Measurements from ENCODE around the gene SLC2A10.
A peak's percentile ranks its signal among the peaks of the same experiment; 100 is the strongest.

Gene SLC2A10

DNA sequence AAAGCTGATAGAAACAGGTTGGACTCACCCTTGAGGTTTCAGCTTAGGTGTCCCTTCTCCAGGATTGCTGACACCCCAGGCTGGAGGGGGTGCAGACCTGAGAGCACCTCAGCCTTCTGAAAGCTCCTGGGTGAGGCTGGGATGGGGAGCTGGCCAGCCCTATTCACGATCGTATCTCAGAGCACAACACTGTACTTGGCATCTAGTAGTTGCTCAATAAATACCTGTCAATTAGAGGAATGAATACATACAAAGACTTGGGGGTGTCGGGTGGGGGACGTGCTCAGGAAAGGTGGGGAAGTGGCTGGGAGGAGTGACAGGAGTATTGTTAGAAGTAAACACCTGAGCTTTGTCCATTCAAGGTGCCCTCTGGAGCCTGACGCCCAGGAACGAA is 61.7 kb downstream of the SLC2A10 start:
- Histone ChIP-seq H3K79me2 (ENCODE audit: control insufficient read depth, insufficient read depth, low read length, unreplicated experiment) (no peaks in the 10 kb centered on the region), H3K36me3 (ENCODE audit: insufficient read depth, low read length) (no peaks in the 10 kb centered on the region), H3K4me3 (ENCODE audit: low read depth, low read length) (no peak overlapping the region), H3K4me1 (ENCODE audit: control insufficient read depth, insufficient read depth, low read length, unreplicated experiment) (no peaks in the 10 kb centered on the region), H3K27ac (ENCODE audit: low read depth, low read length) (no peak overlapping the region), H3K27me3 (ENCODE audit: insufficient read depth, low read length) (peaks cover 16% of the 10 kb centered on the region), H2AFZ (ENCODE audit: low read length, unreplicated experiment) (no peak overlapping the region)

DNA sequence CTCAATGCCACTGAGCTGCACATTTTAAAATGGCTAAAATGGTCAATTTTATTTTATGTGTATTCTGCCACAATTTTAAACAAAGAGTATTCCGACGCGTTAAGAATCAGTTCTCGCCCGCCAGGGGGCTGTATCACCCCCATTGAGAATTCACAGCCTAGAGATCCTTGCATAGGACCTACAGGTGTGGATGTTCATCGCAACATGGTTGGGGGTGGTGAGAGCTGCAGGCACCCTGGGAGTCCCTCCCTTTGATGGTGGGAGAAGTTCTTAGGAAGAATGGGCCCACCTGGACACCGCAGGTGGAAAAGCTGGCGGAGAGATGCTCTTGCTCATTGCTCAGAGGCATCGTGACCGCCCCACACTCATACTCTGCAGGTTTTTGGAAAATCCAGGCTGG is 63.5 kb downstream of the SLC2A10 start:
- Histone ChIP-seq H3K27me3 (ENCODE audit: insufficient read depth, low read length) (peaks cover 16% of the 10 kb centered on the region), H2AFZ (ENCODE audit: low read length, unreplicated experiment) (no peak overlapping the region), H3K27ac (ENCODE audit: low read depth, low read length) (no peak overlapping the region), H3K79me2 (ENCODE audit: control insufficient read depth, insufficient read depth, low read length, unreplicated experiment) (no peaks in the 10 kb centered on the region), H3K36me3 (ENCODE audit: insufficient read depth, low read length) (no peaks in the 10 kb centered on the region), H3K4me3 (ENCODE audit: low read depth, low read length) (no peak overlapping the region), H3K4me1 (ENCODE audit: control insufficient read depth, insufficient read depth, low read length, unreplicated experiment) (no peaks in the 10 kb centered on the region)

DNA sequence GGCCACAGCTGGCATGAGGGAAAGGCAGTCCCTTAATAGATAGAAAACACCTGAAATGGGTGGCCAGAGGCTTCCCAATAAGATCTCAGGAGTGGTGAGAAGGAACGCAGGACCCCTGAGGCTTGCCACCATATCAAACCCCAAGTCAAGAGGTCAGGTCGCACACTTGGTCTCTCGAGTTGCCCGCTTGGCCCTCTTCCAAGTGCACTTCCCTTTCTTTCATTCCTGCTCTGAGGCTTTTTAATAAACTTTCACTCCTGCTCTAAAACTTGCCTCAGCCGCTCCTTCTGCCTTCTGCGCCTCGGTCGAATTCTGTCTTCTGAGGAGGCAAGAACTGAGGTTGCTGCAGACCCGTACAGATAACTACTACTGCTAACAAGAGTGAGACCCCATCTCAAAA is 64.2 kb downstream of the SLC2A10 start:
- no peaks in the 10 kb centered on the region for H3K4me1 ChIP-seq (ENCODE audit: control insufficient read depth, insufficient read depth, low read length, unreplicated experiment)
- H3K79me2 ChIP-seq (ENCODE audit: control insufficient read depth, insufficient read depth, low read length, unreplicated experiment) = no peaks in the 10 kb centered on the region
- no peak overlapping the region for H2AFZ ChIP-seq (ENCODE audit: low read length, unreplicated experiment)
- peaks cover 16% of the 10 kb centered on the region for H3K27me3 ChIP-seq (ENCODE audit: insufficient read depth, low read length)
- H3K4me3 ChIP-seq (ENCODE audit: low read depth, low read length) = no peak overlapping the region
- H3K27ac ChIP-seq (ENCODE audit: low read depth, low read length) = no peak overlapping the region
- H3K36me3 ChIP-seq (ENCODE audit: insufficient read depth, low read length) = no peaks in the 10 kb centered on the region

DNA sequence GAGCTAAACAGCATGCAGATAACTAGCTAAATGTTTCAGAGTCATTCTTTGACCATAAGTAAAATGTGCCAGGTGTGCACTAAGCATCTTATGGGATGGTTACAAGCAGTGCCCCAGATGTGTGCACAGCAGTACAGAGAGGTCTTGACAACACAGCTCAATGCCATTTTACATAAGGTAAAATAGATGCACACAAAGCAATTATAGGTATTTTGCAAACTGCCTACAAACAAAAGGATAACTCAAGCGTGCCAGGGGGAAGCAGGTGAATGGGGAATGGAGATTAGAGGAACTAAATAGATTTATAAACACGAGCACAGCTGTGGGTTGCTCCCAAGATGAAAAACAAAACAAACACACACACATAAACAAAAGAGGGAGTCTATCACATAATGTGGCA is 64.8 kb downstream of the SLC2A10 start:
- peaks cover 16% of the 10 kb centered on the region for H3K27me3 ChIP-seq (ENCODE audit: insufficient read depth, low read length)
- no peaks in the 10 kb centered on the region for H3K36me3 ChIP-seq (ENCODE audit: insufficient read depth, low read length)
- H3K27ac ChIP-seq (ENCODE audit: low read depth, low read length) = no peak overlapping the region
- H3K4me1 ChIP-seq (ENCODE audit: control insufficient read depth, insufficient read depth, low read length, unreplicated experiment) = no peaks in the 10 kb centered on the region
- H3K4me3 ChIP-seq (ENCODE audit: low read depth, low read length) = no peak overlapping the region
- no peaks in the 10 kb centered on the region for H3K79me2 ChIP-seq (ENCODE audit: control insufficient read depth, insufficient read depth, low read length, unreplicated experiment)
- no peak overlapping the region for H2AFZ ChIP-seq (ENCODE audit: low read length, unreplicated experiment)

DNA sequence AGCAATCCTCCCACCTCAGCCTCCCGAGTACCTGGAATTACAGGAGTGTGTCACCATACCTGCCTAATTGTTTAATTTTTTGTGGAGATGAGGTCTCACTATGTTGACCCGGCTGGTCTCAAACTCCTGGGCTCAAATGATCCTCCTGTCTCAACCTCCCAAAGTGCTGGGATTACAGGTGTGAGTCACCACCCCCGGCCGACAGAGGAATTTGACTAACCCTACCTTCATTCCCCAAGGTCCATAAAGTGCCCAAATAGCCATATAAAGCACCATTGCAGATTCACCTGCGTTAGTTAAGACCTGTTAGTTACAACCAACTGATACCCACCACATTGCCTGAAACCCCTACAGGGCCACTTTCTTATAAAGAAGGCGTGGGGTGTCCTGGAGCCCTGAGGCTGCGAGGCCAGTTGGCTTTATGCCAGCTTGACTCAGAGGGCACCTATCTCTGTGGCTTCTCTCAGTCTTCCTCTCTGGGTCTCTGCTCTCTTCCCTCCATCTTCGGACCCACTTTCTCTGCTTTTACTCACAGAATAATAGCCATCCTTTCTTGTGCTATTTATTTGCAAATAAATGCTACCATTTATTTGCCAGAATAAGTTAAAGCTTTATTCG is 65.6 kb downstream of the SLC2A10 start:
- no peak overlapping the region for H2AFZ ChIP-seq (ENCODE audit: low read length, unreplicated experiment)

DNA sequence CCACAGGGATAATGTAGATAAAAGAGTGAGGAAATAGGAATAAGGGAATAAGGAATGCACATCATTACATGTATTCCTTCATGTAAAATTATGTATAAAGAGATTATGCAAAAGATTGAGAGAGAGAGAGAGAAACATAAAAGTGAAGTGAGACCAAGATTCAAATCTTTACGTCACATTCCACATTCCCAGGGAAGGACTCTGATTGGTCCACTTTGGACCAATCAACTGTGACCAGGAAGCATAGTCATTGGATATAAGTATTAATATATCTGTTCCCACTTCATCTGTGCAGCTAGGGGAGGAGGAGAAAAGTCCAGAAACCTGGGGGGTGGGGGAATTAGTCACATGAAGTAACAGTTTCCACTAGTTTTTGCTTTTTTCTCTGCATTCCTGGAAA is 66.4 kb downstream of the SLC2A10 start:
- Histone ChIP-seq H2AFZ (ENCODE audit: low read length, unreplicated experiment) (no peak overlapping the region), H3K27ac (ENCODE audit: low read depth, low read length) (no peak overlapping the region), H3K27me3 (ENCODE audit: insufficient read depth, low read length) (peaks cover 16% of the 10 kb centered on the region), H3K4me3 (ENCODE audit: low read depth, low read length) (no peak overlapping the region), H3K4me1 (ENCODE audit: control insufficient read depth, insufficient read depth, low read length, unreplicated experiment) (no peaks in the 10 kb centered on the region), H3K36me3 (ENCODE audit: insufficient read depth, low read length) (no peaks in the 10 kb centered on the region), H3K79me2 (ENCODE audit: control insufficient read depth, insufficient read depth, low read length, unreplicated experiment) (no peaks in the 10 kb centered on the region)

More for the DNA sequence above, 65.6 kb downstream of the SLC2A10 start:
- Histone ChIP-seq H3K4me3 (ENCODE audit: low read depth, low read length) (no peak overlapping the region), H3K4me1 (ENCODE audit: control insufficient read depth, insufficient read depth, low read length, unreplicated experiment) (no peaks in the 10 kb centered on the region), H3K27me3 (ENCODE audit: insufficient read depth, low read length) (peaks cover 16% of the 10 kb centered on the region), H3K79me2 (ENCODE audit: control insufficient read depth, insufficient read depth, low read length, unreplicated experiment) (no peaks in the 10 kb centered on the region), H3K27ac (ENCODE audit: low read depth, low read length) (no peak overlapping the region), H3K36me3 (ENCODE audit: insufficient read depth, low read length) (no peaks in the 10 kb centered on the region)

DNA sequence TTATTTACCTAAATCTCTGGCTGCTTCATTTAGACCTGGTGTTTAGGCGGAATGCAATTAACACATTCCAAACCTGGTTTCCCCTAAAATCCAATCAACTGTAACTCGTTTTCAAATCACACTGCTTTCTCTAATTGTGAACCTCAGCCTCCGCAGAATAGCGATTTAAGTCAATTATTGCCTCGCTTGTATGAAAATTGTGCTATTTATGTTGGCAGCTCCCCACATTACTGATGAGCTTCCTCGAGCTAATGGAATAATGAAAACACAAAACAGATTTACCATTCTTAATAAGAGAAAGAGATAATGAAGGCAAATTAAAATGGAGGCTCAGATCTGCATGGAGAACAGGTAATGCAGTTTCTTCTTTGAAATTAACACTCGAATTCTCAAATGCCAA is 67.9 kb downstream of the SLC2A10 start:
- H3K27ac ChIP-seq (ENCODE audit: low read depth, low read length) = no peak overlapping the region
- H2AFZ ChIP-seq (ENCODE audit: low read length, unreplicated experiment) = no peak overlapping the region
- H3K79me2 ChIP-seq (ENCODE audit: control insufficient read depth, insufficient read depth, low read length, unreplicated experiment) = no peaks in the 10 kb centered on the region
- H3K36me3 ChIP-seq (ENCODE audit: insufficient read depth, low read length) = no peaks in the 10 kb centered on the region
- no peak overlapping the region for H3K4me3 ChIP-seq (ENCODE audit: low read depth, low read length)
- no peaks in the 10 kb centered on the region for H3K4me1 ChIP-seq (ENCODE audit: control insufficient read depth, insufficient read depth, low read length, unreplicated experiment)
- peaks cover 16% of the 10 kb centered on the region for H3K27me3 ChIP-seq (ENCODE audit: insufficient read depth, low read length)

DNA sequence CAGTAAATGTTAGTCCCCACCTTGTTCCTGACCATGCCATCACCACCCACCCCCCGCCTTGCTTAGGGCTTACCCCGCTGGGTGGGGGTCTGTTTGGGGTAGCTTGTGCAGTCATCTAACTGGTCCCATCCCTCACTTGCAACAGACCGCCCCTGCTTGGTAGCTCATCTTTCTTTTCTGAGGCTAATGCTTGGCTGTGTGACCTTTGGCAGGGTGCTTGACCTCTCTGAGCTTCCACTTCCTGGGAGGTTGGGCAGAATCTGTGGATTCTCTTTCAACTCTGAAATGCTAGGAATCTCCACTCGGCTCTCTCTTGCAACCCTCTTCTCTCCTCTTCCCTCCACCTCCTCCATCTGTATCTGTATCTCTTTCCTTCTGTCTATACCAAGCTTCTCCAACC is 70.4 kb downstream of the SLC2A10 start:
- Histone ChIP-seq H3K36me3 (ENCODE audit: insufficient read depth, low read length) (no peaks in the 10 kb centered on the region), H2AFZ (ENCODE audit: low read length, unreplicated experiment) (no peak overlapping the region), H3K27me3 (ENCODE audit: insufficient read depth, low read length) (0 out of 2 replicates have a peak, but pooled peaks cover 4% of the 10 kb centered on the region), H3K4me1 (ENCODE audit: control insufficient read depth, insufficient read depth, low read length, unreplicated experiment) (peaks cover 2% of the 10 kb centered on the region), H3K27ac (ENCODE audit: low read depth, low read length) (no peak overlapping the region), H3K79me2 (ENCODE audit: control insufficient read depth, insufficient read depth, low read length, unreplicated experiment) (no peaks in the 10 kb centered on the region), H3K4me3 (ENCODE audit: low read depth, low read length) (no peak overlapping the region)

DNA sequence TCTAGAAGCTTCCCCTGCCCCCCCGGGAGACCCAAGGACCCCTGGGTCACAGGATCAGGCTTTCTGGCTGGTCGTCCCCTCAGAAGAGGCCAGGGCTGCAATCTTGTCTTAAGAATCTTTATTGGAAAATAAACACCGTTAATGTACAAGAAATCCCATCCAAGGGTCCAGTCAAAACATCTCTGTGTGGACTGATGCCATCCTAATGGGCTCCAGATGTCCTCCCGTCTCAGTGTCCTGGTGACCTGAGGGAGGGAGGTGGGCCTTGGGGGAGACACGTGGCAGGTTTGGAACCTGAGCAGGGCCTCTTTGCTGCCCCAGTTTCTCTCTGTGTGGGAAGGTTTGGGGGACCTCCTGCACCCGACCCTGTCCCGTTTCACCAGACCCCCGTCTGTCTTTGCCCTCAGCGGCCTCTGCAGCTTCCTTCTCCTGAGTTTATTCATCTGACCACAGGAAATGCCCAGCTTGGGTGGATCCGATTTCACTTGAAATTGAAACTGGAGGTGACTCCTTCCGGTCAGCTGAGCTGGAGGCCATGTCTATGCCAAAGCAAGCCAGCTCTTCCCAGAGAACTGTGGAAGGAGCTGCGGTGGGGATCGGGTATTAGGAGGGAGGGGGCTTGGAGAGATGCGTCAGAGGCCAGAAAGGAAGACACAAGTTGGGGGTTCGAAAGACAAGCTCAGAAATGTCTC is 75.1 kb downstream of the SLC2A10 start:
- Histone ChIP-seq H3K4me3 (ENCODE audit: low read depth, low read length) (no peak overlapping the region), H3K4me1 (ENCODE audit: control insufficient read depth, insufficient read depth, low read length, unreplicated experiment) (peaks cover 3% of the 10 kb centered on the region)

More for the DNA sequence above, 75.1 kb downstream of the SLC2A10 start:
- H2AFZ ChIP-seq (ENCODE audit: low read length, unreplicated experiment) = peak overlapping the region; percentile 13
- H3K27me3 ChIP-seq (ENCODE audit: insufficient read depth, low read length) = peaks cover 7% of the 10 kb centered on the region
- H3K27ac ChIP-seq (ENCODE audit: low read depth, low read length) = no peak overlapping the region
- H3K36me3 ChIP-seq (ENCODE audit: insufficient read depth, low read length) = no peaks in the 10 kb centered on the region
- H3K79me2 ChIP-seq (ENCODE audit: control insufficient read depth, insufficient read depth, low read length, unreplicated experiment) = no peaks in the 10 kb centered on the region
